Activated CD8-positive, alpha-beta memory T cell treated with anti-CD3 and anti-CD28 coated beads, Interleukin-2, amount 50 U/mL, for 4 hours (primary cell): ENCODE data around the gene PIRT.
"Not testable (repeated sequence)": the region's sequence is repeated elsewhere in the genome, so short reads cannot be mapped to it uniquely, and the experiment has no call there.

ENCODE experiments used
- DNase-seq: peaks from one replicate; pipeline ENCODE4 v3.0.0-alpha.2; 2020

The PIRT gene

GRCh38 chr17:10837921-10838320 is at the start of gene PIRT:
Gene PIRT, minus strand, starts transcription at chr17:10838087. Its CDS starts 12,442 bp downstream, at chr17:10825645.
- no peak for DNase-seq

DNA sequence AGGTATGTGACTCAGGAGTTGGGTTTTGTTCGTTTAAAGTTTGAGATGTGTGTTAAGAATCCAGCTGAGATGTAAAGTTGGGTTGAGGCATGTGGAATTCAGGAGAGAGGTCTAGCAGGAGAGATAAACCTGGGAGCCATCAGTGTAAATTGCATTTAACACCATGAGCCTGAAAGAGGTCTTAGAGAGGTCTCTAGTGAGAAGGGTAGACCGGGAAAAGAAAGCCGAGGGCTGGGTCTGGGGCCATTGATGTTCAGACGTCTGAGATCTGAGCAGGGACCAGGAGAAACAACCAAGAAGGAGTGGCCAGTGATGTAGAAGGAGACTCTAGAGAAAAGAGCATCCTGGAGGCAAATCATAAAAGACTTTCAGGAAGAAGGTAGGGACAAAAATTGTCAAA is 44.1 kb upstream of the PIRT start:
- DNase-seq = no peak

DNA sequence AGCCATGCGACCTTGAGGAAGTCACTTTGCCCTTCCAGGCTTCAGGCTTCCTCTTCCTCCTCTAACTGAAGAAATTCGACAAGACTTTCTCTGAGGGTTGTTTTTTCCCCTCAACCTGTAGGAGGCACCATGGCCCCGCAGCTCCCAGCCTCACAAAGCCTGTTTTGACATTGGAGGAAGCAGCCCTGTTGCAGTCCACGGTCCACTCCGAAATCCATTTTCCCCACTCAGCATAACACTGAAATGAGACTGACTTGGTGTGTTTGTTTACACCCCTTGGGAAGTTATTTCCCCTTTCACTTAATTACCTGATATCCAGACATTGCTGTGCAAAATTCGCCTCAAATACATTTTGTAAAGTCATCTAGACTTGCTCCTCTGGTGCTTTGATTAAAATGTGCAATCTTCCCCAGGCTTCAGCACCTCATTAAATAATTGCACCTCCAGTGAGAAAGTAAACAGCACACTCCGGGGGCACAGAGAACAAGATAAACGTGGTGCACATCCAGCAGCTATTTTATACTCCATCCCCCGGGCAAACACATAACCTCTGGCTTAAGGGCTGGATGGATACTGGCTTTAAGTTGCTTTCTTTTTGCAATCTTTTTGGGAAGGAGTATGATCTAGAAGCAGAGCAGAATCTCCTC is 41.4 kb upstream of the PIRT start:
- no peak for DNase-seq

DNA sequence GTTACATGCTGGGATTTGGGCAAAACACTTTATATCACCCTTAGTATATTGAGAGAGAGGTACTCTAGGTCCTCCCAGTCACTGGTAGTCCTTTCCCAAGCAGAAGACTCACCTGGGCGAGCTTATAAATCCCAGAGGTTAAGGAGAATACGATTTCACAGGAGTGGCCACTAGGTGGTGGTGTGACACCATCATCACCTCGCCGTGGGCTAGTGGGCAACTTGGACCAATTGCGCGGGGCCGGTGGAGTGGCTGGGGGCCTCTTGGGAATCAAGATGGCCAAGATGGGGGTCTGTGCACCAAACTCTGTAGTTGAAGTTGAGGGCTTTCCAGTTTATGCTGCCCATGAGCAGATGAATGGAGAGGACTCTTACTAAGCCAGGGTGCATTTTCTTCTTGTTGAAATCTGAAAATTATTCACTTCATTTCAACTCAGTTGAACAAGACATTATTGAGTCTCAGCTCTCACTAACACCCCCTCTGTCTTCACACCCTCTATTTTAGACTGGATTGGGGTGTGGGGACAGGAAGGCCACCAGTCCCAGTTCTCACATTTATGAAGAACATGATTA is 38.2 kb upstream of the PIRT start:
- no peak for DNase-seq

DNA sequence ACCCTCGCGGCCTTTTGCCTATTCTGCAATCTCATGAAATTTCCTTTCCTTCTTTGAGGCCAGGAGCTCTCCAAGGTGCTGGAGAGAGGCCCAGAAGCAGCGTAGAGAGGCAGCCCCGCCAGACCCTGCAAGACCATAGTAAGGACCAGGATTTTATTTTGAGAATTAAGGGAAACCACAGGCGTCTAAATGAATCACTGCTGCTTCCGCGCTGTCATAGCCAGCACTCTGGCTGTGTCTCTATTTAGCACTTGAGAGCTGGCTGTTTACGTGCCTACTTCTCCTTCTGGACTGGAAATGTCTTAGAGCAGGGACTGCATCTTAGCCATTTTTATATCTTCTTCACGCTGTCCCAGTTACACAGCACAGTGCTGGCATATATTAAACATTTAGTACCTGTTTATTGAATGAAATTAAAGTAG is 37.6 kb upstream of the PIRT start:
- DNase-seq = no peak

GRCh38 chr17:10871914-10872313 is 34.0 kb upstream of the PIRT start:
- no peak for DNase-seq

- no peak for DNase-seq
Observed at GRCh38 chr17:10870336-10871050, 32.6 kb upstream of the PIRT start.

GRCh38 chr17:10868744-10869143 is 30.9 kb upstream of the PIRT start:
- DNase-seq = not testable (repeated sequence)

DNA sequence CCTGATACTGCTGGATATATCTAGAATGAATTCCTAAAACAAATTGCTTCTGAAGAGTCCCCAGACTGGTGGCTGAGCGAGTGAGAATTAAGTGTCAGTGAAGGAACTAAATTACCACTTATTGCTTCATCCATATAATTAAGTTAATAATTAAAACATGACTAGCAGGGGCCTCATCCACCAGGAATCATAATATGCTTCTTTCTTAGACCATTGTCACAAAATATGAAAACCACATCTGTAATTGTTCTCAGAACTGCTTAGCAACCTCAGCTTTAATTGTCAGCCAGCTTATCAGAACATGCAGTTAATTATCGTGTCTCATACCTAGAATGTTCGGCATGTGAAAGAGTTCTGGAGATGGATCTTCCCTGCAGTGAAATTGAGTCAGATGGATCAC is 21.2 kb upstream of the PIRT start:
- no peak for DNase-seq

GRCh38 chr17:10857976-10858375 is 20.1 kb upstream of the PIRT start:
- DNase-seq = no peak

GRCh38 chr17:10846636-10847035 is 8.7 kb upstream of the PIRT start:
- not testable (repeated sequence) for DNase-seq

- DNase-seq = no peak
Observed at GRCh38 chr17:10845388-10845751, 7.5 kb upstream of the PIRT start.

DNA sequence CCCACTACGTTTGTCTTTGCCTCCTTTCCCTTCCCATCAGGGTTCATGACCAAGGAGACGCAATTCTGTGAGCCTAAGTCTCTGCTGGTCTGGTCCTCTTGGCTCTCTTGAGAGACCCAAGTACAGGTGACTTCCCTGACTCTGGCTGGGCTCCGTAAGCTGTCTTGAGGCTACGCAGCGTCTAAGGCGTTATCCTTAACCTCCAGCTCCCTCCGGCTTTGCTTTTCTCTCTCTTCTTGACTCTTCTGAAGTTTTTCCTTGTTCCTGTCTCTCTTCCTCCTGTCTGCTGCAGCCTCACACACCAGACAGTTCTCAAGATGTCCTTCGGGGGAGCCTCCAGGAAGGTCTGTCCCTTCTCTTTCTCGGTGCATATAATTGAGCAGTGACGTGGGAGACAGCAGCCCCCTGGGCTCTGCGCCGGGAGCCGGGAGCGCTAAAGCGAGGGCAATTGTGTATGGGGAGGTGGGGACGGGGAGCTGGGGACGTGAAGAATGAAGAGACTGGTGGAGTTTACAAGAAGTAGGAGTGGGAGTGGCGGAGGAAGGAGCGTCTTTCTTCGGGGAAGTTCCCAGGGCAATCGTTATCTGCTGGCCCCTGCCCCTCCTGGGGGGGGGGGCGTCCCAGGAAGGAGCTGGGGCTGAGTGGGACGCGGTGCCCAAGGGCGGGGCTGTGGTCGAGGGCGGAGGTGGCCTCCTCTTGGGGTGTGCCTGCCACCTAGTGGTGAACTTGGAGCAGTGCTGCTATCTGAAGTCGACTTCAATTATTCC is 6.9 kb upstream of the PIRT start:
- peak; percentile 72 for DNase-seq

GRCh38 chr17:10843811-10844210 is 5.9 kb upstream of the PIRT start:
- DNase-seq = no peak

- DNase-seq = no peak
Observed at GRCh38 chr17:10842658-10843057, 4.8 kb upstream of the PIRT start.

DNA sequence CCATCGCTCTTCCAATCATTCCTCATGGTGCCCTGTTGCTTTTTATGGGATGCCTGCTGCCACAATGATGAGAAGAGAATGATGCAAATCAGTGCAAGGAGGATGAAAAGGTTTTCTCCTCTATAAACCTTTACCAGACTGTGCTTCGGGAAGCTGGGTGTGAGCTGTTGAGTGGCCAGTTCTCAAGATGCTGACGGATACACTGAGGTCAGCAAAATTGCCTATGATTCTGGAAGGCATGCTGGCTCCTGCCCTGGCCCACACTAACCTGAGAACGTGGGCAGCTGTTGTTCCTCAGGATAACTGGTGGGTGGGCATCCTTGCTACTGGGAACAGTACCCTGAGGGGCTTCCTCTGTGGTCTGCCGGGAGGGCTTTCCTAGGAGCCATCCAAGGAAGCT is 795 bp upstream of the PIRT start:
- DNase-seq = no peak

DNA sequence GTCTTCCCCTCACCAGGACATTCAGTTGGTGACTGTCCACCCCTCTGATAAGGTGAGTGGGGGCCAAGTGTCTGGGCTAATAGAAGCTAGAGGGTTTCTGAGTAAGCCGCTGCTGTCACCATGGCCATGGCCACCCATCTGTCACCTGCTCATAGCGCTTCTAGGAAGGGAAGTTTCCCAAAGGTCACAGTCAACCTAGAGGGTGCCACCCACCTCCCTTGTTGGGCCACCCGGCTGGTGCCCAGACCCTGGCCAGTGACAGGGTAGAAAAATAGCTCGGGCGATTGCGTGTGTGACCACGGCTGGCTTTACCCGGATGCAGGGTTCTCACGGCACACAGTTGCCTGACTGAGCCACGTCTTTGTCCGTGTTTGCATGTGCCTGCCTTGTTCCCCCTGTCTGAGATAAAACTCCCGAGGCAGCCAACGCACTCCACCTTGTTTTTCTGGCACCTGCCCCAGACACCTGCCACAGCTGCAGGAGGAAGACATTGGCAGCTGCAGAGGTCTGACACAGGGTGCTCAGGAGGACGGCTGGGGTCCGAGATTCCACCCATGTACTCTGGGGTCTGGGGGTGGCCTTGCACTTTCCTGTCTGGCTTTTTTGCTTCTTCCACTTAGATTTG is 809 bp downstream of the PIRT start:
- no peak for DNase-seq

GRCh38 chr17:10836145-10836544 is 1.7 kb downstream of the PIRT start:
- no peak for DNase-seq

DNA sequence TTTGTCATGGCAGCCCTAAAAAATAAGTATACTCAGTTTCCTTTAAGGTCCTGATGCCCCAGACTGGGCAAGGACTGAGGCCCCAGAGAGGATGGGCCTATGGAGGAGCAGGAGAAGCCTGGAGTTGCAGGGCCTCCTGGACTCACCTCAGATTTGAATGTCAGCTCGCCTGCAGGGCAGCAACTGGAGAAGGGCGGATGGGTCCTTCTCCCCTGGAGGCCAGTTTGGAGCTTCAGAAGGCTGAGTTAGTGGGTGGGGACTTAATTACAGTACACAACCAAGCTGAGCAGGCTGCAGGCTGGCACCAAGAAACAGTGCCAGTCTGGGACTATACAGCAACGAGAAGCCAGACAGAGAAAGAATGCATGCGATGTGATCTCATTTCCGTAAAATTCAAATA is 6.2 kb downstream of the PIRT start:
- DNase-seq = no peak

DNA sequence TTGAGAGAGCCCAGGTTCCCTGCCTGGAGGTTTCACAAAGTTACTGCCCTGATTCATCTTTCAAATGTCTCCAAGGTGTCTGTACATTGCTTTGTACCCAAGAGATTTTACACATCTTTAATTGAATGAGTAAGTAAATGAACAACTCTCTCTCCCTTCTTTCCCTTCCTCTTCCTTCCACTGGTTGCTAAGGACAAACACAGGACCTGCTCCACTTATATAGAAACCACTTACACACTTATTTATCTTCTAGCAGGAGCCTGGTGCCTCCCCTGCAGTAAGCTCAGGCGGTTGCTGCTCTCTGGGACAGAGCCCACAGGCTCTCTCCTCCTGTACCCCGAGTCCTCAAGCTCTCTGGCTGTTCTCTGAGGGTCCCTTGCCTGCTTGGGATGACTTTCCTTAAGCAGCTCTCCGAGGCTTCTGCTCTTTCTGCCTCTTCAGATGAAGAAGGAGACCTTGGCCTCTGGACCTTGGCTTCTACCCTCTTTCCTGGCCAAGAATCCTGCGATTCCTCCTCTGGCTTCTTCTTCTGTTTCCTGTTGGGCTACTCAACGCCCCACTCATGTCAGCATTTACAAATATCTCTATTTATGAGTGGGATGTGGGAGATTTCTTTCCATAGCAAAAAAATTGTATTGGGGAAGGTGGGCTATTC is 9.9 kb downstream of the PIRT start:
- no peak for DNase-seq

DNA sequence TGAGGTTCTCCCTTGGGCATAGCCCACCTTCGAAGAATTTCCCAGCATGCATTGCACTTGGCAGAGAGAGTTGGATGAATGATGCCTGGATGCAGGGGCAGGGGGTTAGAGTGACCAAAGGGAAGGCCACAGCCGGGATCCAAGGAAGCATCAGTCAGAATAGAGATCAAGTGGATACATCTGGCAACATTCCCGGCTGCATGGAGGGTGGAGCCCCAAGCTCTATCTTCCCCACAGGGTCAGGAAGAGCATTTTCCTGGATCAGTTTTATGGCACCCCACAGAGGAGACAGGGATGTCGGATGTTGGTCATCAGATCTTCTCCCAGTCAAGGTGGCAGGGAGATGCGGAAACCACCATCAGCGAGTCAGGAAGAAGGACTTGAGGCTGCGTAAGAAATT is 13.0 kb downstream of the PIRT start:
- no peak for DNase-seq

- no peak for DNase-seq
Observed at GRCh38 chr17:10821770-10822169, 16.1 kb downstream of the PIRT start.

- no peak for DNase-seq
Observed at GRCh38 chr17:10821054-10821453, 16.8 kb downstream of the PIRT start.
